ENCODE data around the gene SLC35F3.
"Not testable (repeated sequence)": the region's sequence is repeated elsewhere in the genome, so short reads cannot be mapped to it uniquely, and the experiment has no call there.

The SLC35F3 gene

DNA sequence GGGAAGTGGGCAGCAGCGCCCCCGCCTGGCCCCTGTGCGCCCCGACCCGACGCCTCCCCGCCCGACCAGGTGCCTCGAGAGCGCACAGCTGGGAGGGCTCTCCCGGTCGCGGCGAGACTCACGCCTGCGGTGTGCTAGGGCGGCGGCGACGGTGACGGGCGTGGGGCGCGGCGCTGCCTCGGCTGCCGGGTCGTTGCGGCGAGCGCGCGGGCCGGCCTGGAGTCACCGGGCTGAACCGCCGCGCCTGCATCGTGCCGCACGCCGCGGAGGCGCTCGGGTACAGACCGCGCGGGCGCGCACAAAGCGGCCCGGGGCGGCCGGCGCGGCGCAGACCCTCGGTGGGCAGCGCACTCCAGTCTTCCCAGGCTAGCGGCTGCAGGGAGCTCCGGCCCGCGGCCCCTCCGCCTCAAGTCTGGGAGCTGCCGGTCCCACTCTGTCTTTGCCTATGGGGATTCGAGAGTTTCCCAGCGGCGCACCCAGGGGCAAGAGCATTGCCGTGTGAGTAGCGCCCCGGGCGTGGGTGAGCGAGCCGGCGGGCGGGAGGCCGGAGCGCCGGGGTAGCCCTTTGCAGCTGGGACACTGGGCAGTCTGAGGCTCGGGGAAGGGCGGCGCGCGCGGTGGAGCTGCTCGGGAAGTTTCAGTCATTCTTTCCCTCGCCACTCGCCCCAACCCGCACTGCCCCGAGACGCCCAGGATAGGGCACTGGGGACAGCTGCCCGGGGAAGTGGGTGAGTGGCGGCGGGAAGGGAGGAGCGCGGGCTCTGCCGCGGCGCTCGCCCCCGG lies at the start of gene SLC35F3:
Gene SLC35F3 (plus strand): TSS at position 44 of the 783 bp plus-strand sequence.
- no peak for DNase-seq (ENCODE audit: low spot score)

DNA sequence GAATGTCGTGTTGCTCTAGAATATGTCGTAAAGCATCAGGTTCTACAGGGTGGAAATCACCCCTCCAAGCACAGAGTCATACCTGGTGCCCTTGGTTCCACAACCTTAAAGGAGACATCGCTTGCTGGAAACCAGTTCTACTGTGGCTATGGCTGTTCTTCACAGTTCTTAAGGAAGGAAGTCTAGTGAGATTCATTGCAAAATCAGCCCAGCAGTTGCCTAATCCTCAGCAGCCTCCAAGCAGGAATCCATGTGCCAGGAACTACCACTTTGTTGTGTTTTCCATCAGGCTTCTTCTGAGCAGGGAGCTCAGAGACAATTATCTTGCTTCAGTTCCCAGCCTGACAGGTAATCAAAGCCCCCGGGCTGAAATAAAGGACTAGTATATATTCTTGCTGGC lies 45.0 kb upstream of the SLC35F3 start:
- no peak for DNase-seq (ENCODE audit: low spot score)

DNA sequence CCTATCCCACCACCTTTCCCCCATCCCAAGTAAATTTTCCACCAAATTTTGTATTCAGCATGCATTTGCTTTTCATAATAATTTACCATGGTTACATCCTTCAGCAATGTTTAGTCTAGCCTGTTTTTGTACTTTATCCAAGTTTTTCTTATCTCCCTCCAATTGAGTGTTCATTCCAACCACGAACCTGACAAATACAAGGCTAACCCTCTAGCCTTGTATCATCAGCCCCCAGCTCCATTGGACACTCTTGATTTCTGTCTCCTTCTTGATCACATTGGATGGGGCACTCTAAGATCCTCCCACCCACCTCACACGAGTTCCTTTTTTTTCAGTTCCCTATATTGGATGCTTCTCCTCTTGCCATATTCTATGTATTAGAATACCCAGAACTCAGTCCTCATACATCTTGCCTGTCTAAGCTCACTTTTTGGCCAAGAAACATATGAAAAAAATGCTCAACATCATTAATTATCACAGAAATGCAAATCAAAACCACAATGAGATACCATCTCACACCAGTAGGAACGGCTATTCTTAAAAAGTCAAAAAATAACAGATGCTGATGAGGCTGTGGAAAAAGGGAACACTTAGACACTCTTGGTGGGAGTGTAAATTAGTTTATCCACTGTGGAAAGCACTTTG lies 40.5 kb upstream of the SLC35F3 start:
- no peak for DNase-seq (ENCODE audit: low spot score)

DNA sequence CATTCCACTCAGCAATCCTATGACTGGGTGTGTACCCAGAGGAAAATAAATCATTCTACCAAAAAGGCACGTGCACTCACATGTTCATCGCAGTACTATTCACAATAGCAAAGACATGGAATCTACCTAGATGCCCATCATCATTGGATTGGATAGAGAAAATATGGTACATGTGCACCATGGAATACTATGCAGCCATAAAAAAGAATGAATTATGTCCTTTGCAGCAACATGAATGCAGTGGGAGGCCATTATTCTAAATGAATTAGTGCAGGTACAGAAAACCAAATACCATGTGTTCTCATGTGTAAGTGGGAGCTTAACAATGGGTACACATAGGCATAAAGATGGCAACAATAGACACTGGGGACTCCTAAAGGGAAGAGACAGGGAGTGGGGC lies 39.9 kb upstream of the SLC35F3 start:
- no peak for DNase-seq (ENCODE audit: low spot score)

DNA sequence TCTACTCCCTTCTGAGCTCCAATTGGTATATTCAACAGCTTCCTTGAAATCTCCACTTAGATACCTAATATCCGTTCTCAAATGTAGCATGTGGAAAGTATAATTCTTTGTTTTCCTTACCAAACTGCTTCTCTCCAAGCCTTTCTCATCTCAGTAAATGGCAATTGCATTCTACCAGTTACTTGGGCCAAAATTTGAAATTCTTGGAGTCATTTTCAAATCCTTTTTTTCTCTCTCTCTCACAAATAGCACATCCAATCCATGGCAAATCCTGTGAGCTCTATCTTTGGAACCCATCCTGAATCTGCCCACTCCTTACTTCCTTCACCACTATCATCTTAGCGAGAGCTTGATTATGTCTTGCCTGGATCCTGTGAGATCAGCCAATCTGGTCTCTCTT lies 39.3 kb upstream of the SLC35F3 start:
- no peak for DNase-seq (ENCODE audit: low spot score)

DNA sequence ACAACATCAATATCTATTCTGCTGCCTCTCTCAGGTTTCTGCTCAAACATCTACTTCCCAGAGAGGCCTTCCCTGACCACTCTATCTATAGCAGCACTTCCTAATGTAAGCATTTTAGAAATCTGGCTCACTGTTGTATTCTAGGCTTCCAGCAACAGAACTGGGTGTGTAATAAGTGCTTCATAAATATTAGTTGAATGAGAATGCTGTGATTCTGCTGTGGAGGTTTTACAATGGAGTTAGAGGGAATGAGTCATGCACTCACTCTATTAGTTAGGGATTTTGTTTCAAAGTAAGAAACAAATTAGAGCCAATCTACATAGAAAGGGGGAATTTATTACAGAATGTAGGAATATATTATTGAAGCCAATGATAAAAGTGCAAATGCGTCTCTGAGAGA lies 38.6 kb upstream of the SLC35F3 start:
- DNase-seq (ENCODE audit: low spot score), result no peak

DNA sequence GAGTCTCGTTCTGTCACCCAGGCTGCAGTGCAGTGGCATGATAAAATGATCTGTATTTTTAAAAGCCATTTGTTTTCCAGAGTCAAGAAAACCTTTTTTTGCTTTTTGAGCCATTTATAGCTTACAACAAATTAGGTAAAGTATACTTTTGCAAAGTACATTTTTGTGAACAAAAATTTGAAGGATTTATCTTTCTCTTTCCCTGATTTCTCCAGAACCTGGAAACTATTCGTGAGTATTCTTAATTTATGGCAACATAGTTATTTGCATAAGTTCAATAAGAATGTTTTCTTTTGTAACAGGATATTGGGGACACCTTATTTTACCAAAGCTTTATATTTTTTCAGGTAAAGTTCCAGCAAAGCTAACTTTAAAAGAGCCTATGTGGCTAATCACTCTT lies 37.4 kb upstream of the SLC35F3 start:
- no peak for DNase-seq (ENCODE audit: low spot score)

DNA sequence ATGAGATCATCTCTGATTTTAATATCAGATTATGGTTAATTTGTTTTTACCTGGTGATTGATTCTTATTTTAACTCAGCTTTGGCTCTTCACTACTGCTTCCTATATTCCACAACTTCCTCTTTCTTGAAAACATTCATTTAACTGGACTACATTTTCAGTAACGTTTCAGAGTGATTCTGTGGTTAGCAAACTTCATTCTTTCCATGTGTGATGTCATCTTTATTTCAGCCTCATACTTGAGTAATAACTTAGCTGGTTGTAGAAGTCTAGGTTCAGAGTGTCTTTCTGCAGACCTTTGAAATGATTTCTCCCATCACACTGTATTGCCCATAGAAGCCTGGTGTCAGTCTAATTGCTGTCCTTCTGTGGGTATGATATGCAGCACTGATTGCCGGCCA lies 36.0 kb upstream of the SLC35F3 start:
- DNase-seq (ENCODE audit: low spot score), result no peak

DNA sequence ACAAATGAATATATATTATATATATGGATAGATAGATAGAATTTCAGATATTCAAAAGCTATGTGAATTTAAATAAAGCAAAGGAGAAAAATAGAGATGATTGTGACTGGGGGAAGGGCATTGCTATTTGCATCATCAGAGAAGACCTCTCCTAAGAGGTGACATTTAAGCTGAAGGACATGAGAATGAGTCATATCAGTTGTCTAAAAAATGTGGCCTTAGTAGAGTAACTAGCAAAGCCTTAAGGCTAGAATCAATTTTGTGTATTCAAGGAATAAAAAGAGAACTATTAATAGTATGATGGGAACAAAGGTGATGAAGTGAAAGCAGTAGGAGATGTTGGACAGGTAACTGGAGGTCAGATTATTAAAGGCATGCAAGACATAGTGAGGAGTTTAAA lies 34.8 kb upstream of the SLC35F3 start:
- no peak for DNase-seq (ENCODE audit: low spot score)

DNA sequence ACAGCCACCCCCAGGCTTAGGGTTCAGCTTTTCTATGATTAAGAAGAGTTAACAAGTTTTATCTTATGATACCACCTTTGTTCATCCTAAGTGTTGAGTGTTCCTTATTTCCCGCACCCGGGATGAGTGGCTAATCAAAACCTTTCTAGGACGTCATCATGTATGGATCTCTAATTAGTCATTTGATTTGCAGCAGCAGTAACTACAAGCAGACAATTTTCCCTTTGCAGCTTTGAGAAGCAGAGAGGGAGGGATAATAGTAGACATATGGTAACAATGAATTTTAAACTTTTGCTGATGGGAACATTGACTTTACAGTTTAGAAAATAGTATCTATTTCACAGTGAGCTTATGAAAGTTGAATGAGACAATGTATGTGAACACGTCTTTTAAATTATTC lies 30.8 kb upstream of the SLC35F3 start:
- no peak for DNase-seq (ENCODE audit: low spot score)

DNA sequence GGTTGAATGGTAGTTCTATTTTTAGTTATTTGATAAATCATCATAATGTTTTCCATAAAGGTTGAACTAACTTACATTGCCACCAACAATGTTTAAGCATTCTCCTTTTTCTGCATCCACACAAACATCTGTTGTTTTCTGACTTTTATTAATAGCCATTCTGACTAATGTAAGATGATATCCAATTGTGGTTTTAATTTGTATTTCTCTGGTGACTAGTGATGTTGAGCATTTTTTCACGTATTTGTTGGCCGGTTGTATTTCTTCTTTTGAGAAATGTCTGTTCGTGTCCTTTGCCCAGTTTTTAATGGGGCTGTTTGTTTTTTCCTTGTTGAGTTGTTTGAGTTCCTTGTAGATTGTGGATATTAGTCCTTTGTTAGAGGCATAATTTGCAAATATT lies 24.6 kb upstream of the SLC35F3 start:
- DNase-seq (ENCODE audit: low spot score), result no peak

DNA sequence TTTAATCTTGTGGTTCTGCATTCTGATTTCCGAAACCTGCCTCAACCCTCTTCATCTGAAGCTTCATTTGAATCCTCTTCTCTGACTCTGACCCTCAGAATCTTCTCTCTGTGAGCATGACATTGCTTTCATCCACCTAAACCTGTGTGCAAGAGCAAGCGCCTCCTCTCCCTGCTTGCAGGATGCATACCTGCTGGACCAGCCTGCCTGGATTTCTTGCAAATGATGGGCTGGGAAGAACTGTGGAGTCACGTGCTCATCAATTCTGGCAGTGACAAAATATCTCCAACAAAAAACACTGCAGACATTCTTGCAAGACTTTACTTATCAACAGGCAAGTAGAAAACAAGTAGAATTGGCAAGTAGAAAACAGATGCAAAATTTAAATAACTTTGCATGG lies 20.8 kb upstream of the SLC35F3 start:
- DNase-seq (ENCODE audit: low spot score), result no peak

DNA sequence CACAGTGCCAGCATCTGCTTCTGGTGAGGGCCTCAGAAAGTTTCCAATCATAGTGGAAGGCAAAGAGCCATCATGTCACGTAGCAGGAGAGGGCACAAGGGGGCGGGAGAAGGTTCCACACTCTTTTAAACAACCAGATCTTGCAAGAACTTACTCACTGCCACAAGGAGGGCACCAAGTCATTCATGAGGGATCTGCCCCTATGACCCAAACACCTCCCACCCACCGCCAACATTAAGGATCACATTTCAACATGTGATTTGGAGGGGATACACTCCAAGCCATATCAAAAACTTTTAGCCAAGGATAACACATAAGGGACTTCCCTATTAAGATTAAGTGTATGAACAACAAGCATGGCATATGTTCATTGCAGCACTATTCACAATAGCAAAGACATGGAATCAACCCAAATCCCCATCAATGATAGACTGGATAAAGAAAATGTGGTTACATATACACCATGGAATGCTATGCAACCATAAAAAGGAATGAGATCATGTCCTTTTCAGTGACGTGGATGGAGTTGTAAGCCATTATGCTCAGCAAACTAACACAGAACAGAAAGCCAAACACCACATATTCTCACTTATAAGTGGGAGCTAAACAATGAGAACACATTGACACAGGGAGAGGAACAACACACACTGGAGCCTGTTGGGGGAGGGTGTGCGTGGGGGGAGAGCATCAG lies 19.9 kb upstream of the SLC35F3 start:
- DNase-seq (ENCODE audit: low spot score), result no peak

DNA sequence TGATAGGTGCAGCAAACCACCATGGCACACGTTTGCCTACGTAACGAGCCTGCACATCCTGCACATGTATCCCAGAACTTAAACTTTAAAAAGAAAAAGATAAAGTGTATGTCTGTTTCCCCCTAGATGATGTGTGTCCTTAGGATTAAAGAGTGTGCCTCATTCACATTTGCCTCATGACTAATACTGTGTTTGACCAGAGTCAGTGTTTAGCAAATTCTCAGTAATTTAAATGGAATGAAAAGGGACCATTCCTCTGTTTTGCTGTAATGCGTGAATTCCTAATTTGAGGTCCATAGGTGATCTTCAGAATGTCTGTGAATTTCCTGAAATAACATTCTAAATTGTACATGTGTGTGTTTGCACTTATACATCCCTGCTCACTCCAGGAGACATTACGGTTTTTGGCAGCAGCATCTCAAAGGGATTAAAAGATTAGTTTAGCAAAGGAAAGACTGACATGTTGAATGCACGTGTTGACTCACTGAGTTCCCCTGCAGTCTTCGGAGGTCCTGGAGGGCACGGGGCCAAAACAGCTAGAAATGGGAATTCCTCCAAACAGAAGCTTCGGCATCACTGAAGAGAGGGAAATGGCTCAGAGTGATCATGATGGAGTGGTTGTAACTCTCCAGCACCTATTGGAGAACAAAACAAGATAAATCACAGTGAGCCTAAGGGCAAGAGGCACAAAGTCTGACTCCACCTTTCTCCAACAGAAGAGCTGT lies 19.1 kb upstream of the SLC35F3 start:
- DNase-seq (ENCODE audit: low spot score), result no peak

DNA sequence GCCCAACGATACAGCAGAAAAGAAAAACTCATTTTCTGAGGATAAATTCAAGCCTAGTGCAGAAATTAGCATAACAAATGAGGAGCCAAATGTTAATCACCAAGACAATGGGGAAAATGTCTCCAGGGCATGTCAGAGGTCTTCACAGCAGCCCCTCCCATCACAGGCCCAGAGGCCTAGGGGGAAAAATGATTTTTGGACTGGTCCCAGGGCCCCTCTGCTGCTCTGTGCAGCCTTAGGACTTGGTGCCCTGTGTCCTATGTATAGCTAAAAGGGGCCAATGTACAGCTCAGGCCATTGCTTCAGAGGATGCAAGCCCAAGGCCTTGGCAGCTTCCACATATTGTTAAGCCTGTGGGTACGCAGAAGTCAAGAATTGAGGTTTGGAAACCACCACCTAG lies 13.3 kb upstream of the SLC35F3 start:
- not testable (repeated sequence) for DNase-seq (ENCODE audit: low spot score)

DNA sequence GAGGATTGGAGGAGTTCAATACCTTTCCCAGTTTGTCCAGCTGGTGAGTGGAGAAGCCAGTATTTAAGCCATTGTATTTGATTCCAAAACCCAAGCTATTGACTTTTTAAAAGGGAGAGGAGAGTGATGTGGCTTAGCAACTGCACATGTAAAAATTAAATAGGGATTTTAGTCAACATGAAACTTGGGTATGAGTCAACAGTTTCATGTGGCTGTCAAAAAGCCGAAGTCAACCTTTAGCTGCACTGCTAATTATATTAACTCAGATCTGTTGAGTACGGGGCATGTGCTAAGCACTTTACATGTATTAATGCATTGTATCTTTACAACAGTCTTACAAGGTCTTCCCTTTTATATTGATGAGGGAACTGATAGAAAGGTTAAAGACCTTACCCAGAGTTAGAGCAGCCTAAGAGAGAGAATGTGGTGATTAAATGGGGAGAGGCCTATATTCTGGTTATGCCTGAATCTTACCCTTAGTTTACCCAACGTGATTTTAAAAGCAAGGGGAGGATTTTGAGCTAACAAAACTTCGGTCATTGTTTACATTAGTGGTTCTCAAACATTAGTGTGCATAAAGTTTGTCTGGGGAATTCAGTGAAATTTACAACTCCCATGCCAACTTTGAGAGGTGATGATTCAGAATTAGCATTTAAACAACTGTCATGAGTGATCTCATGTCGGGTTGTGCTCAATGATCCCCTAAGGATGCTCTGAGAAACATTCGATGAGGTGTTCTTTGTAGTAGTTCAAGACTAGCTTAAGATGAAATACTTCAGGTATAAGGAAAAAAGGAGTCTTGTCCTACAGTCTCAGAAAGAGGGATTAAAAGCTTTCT lies 6.9 kb upstream of the SLC35F3 start:
- DNase-seq (ENCODE audit: low spot score), result no peak

DNA sequence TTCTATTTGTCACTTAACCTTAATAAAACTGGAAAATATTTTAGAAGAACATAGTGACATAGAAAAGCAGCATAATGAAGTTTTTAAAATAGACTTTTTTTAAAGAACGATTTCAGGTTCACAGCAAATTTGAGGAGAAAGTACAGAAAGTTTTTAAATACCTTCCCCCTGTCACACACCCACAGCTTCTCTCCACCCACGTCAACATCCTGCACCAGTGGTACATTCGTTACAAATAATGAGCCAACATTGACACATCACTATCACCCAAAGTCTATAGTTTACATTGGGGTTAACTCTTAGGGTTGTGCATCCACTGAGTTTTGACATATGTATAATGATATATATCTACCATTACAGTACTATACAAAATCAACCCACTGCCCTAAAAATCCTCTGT lies 3.0 kb upstream of the SLC35F3 start:
- DNase-seq (ENCODE audit: low spot score), result no peak

DNA sequence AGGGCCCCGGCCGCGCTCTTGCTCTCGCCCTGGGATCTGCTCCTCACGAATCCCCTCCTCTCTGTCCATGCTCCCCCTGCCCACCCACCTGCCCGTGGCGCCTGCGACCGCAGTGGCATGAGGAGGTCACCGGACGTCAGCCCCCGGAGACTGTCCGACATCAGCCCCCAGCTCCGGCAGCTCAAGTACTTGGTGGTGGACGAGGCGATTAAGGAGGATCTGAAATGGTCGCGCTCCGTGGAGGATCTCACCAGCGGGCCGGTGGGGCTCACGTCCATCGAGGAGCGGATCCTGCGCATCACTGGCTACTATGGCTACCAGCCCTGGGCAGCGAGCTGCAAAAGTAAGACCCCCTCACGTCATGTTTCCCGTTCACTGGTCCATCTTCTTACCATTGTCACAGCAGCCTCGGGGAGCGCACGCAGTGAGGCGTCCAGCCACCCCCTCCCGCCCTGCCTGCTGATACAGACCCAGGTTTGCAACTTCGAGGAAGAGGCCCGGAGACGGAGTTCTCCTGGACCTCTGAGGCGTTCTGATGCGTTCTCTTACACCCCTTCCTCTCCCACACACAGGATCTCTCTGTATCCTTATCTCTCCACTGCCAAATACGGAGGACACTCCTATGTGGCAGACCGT lies 1.1 kb downstream of the SLC35F3 start:
- DNase-seq (ENCODE audit: low spot score), result no peak

DNA sequence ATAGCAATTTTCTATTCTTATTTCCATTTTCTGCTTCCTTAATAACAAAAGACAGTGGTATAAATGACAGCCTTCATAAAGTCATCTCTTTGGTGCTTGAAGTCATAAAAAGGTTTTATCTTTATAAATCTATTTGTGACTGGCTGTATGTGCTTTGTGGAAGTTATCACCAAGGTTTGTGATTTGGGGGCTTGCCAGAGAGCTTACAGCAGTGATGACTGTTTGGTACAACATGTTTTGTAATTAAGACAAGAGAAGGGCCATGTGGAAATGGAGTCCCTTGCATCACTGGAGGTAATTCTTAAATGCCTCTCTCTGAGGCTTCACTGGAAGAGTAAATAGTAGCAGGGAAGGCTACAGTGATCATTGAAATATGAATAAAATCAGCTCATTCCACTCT lies 2.7 kb downstream of the SLC35F3 start:
- DNase-seq (ENCODE audit: low spot score), result no peak

DNA sequence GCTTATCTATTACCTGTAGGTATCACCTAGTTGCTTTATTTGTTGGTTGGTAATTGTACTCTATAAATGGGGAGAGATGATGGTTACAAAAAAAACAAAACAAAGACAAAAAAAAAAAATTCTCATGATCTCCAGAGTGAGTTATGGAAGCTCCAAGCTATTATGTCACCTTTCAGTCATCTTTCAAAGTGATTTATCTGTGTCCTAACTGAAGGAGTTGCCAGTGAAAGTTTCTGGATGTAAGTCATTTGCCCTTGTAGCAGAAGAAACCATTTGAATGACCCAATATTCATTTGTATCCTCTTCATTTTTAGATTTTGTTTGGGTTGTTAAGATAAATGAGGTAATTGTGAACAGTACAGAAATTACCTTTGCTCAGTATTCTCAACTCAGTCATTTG lies 3.6 kb downstream of the SLC35F3 start:
- DNase-seq (ENCODE audit: low spot score), result no peak

DNA sequence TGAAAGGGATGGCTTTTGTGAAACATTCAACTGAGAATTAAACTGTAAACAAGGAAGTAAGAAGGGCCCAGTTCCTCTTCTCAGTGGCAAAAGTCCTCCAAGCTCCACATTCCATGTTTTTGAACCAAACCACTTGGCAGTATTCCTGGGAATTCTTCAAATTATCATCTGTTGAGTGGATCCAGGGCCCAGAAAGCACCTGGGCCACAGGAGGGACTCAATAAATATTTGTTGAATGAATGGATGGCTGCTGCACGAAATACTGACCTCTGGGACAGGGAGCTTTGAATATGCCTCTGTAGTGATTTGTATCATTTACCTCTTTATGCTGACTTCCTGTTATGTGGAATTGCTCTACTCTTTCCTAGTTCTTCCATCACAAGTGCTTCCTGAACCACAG lies 4.7 kb downstream of the SLC35F3 start:
- DNase-seq (ENCODE audit: low spot score), result no peak
